ENCODE results near the gene CYB561D1. TPM values are rescaled to one million over a fixed set of nuclear protein-coding genes. Genes with fewer than 3 reads are reported as not detected.

The CYB561D1 gene
- total and polyA plus RNA-seq, 12 donors: 4.4 to 21.2 (median 11.5) TPM

GRCh38 chr1:109503935-109504334 lies 10.0 kb downstream of the CYB561D1 start:
- Histone ChIP-seq H3K27me3 (no peaks in the 10 kb centered on the region), H3K27ac (no peak overlapping the region), H3K36me3 (replicated peaks in 1 of 2) (no peaks in the 10 kb centered on the region), H3K9me3 (replicated peaks in 1 of 3) (no peaks in the 10 kb centered on the region), H3K4me3 (no peak overlapping the region), H3K4me1 (replicated peaks in 1 of 2) (peaks cover 13 to 18% of the 10 kb centered on the region in 2 donors)
- intact Hi-C loops (cut with DNase I): no loop called here
- no peak for DNase-seq
- TF ChIP-seq CTCF (IDR thresholded peaks at IDR 0.05): no peak
- no peak for TF ChIP-seq POLR2A (IDR thresholded peaks at IDR 0.05)
- 83 to 88% (median 84%) methylated on average over 5 of the region's 5 CpGs for WGBS, 4 donors

GRCh38 chr1:109504974-109505373 lies 11.1 kb downstream of the CYB561D1 start:
- no peaks in the 10 kb centered on the region for H3K9me3 ChIP-seq (replicated peaks in 1 of 3)
- no peak overlapping the region for H3K27ac ChIP-seq
- TF ChIP-seq CTCF (IDR thresholded peaks at IDR 0.05) (no peak), POLR2A (IDR thresholded peaks at IDR 0.05) (no peak)
- WGBS, 4 donors: 81 to 92% (median 91%) methylated on average over 1 of the region's 1 CpG
- intact Hi-C loops (cut with DNase I): no loop called here
- no peaks in the 10 kb centered on the region for H3K27me3 ChIP-seq
- peaks cover 6 to 9% of the 10 kb centered on the region in 2 donors for H3K4me1 ChIP-seq (replicated peaks in 1 of 2)
- no peak overlapping the region for H3K4me3 ChIP-seq
- no peak for DNase-seq
- no peaks in the 10 kb centered on the region for H3K36me3 ChIP-seq (replicated peaks in 1 of 2)

GRCh38 chr1:109508001-109508872 lies 14.3 kb downstream of the CYB561D1 start:
- H3K27me3 ChIP-seq: no peaks in the 10 kb centered on the region
- H3K4me3 ChIP-seq: peak overlapping the region in 1 of 4 donors; percentile 81
- no peaks in the 10 kb centered on the region for H3K9me3 ChIP-seq (replicated peaks in 1 of 3)
- no peaks in the 10 kb centered on the region for H3K36me3 ChIP-seq (replicated peaks in 1 of 2)
- 81 to 94% (median 84%) methylated on average over 16 to 25 of the region's 25 CpGs for WGBS, 4 donors
- DNase-seq: peak in 2 of 7 donors; percentile 36 to 48
- peaks cover 0 to 7% of the 10 kb centered on the region in 2 donors for H3K4me1 ChIP-seq (replicated peaks in 1 of 2)
- intact Hi-C loops (cut with DNase I): no loop called here
- TF ChIP-seq POLR2A (IDR thresholded peaks at IDR 0.05) (no peak), CTCF (IDR thresholded peaks at IDR 0.05) (no peak)
- H3K27ac ChIP-seq: peak overlapping the region in 1 of 5 donors; percentile 72

- H3K9me3 ChIP-seq (replicated peaks in 1 of 3): no peaks in the 10 kb centered on the region
- WGBS, 4 donors: 46 to 64% (median 52%) methylated on average over 5 to 7 of the region's 7 CpGs
- TF ChIP-seq CTCF (IDR thresholded peaks at IDR 0.05): no peak
- TF ChIP-seq POLR2A (IDR thresholded peaks at IDR 0.05): no peak
- H3K36me3 ChIP-seq (replicated peaks in 1 of 2): no peaks in the 10 kb centered on the region
- peak overlapping the region in 2 of 4 donors; percentile 35 to 81 for H3K4me3 ChIP-seq
- intact Hi-C loops (cut with DNase I): no loop called here
- H3K4me1 ChIP-seq (replicated peaks in 1 of 2): peaks cover 0 to 7% of the 10 kb centered on the region in 2 donors
- DNase-seq: no peak
- no peaks in the 10 kb centered on the region for H3K27me3 ChIP-seq
- peak overlapping the region in 1 of 5 donors; percentile 72 for H3K27ac ChIP-seq
Observed at GRCh38 chr1:109508873-109509175, 14.9 kb downstream of the CYB561D1 start.
